HG02623 (cell line): ENCODE measurements around the gene UMOD.

Source experiments
- ATAC-seq: cut with Tn5 transposase; IDR thresholded peaks from one replicate; pipeline ENCODE4 v1.9.1; 2021; ENCODE audit warnings: moderate library complexity; ENCODE audit not compliant: unreplicated experiment

The UMOD gene

DNA sequence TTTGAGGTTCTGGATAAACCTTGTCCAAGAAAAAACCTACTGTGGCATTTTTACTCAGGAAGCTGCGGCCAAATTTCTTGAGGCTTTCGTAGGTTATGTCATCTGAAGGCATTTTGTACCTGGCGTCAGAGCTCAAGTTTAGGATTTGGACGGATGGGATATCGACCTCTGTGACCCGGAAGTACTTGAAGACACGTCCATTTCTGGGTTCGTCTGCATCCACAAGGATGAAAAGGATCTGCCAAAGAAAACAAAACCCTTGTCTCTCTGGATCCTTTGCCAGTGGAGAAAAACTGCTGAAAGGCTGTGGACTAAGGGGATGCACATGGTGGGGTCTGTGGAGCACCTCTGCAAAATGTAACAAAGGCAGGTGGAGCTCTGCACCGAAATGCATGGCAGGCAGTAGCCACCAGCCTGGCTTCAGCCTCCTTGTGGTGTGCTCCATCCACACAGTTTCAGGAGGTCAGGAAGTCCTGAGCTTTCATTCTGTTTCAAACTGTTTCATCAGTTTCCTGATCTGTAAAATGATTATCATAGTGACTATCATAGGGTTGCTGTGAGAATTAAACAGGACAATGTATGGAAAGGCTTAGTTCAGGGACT is 17.0 kb upstream of the UMOD start:
- no peak for ATAC-seq

DNA sequence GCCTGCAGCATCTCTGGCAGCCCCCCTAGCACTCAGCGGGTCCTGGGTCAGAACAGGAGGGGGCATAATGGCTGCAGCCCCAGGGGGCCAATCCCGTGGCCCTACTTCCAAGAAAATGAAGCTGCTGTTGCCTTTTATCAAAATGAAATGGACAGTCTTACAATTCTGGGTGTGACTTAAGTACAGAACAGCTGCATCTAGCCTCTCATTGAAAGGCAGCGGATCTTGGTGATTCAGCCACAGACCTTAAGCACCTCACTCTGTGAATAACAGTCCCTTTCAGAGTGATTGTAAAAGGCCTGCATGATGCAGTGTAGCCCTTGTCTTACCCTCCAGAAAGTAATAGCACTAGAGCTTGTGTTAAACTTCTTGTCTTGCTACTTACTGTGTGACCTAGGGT is 11.5 kb upstream of the UMOD start:
- ATAC-seq = no peak

DNA sequence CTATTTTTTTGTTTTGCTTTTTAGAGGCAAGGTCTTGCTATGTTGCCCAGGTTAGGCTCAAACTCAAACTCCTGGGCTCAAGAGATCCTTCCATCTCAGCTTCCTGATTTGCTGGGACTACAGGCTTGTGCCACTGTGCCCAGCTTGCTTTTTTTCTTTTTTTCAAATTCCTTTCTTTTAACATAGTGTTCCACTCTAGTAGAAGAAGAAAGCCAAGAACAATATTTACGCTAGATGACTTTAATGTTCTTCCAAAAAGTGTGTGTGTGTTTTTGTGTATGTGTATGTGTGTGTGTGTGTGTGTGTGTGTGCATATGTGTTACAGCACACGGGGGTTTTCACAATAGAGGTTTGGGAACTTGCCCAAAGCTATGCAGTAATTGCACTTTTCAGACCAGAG is 10.7 kb upstream of the UMOD start:
- ATAC-seq = no peak

DNA sequence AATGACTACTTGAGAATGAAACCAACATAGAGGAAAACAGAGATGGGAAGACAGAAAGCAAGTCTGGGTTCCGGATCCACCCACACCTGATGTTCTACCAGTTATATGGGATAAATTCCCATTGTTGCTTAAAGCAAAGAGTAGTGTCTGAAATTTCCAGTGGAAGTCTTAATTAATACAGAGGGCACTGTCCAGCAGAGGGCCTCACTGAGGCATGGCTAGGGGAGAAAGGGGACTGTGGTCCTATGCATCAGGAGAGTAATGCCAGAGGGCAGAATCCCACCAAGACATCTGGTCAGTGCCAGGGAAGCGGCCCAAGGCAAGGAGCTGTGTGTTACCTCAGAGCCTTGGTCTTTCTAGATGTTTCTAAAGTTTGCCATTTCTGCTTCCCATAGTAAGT is 7.5 kb upstream of the UMOD start:
- no peak for ATAC-seq

DNA sequence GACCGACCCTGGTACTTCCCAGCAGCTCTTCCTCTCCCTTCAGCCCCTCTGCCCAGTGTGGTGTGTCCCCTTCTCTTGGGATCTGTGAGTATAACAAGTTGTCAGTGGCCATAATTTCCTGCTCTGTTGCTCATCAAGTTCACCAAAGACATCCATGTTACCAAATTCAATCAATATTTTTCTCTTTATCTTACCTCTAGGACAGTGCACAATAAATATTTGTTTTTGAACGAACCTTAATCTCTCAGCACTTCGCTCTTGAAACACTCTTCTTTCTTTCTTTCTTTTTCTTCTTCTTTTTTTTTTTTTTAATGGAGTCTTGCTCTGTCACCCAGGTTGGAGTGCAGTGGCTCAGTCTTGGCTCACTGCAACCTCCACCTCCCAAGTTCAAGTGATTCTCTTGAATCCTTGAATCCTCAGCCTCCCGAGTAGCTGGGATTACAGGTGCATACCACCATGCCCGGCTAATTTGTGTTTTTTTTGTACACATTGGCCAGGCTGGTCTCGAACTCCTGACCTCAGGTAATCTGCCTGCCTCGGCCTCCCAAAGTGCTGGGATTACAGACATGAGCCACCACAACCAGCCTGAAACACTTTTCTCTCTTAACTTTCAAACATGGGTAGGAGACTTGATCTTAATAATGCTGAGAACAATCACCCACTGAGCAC is 2.7 kb upstream of the UMOD start:
- no peak for ATAC-seq

DNA sequence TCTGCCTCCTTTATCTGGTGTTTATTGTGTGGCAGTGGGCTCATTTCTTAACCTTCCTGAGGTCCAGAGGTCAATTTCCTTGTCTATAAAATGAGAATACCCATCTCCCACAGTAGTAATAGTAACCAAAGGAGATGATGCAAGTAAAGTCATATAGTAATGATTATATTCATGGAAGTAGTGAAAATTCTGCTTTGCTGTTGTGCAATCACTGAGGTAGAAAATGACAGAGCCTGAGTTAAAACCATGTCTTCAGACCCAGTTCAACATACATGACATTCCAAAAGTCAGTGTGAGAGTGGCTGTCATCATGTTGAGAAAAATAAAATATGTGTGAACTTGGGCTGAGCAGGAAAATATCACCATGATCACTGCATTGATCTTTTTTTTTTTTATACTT is 864 bp upstream of the UMOD start:
- ATAC-seq = no peak

DNA sequence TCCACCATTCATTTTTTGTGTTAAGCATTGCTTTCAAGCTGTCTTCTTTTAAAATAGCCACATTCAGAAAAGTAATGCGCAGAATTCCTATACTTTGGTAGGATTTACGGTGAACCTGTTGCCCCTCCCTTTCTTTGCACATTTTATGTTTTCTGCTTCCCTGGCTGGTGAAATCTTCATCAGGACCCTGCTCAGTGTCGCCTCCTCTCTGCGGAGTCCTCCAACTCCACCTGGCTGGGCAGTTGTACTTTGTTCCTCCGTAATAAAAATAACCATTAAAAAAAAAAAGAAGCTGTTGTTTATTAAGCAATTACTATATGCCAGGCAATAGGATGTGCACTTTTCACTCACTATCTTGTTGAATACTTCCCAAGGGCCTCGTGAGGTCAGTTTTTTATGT is 2.9 kb downstream of the UMOD start:
- ATAC-seq = no peak

DNA sequence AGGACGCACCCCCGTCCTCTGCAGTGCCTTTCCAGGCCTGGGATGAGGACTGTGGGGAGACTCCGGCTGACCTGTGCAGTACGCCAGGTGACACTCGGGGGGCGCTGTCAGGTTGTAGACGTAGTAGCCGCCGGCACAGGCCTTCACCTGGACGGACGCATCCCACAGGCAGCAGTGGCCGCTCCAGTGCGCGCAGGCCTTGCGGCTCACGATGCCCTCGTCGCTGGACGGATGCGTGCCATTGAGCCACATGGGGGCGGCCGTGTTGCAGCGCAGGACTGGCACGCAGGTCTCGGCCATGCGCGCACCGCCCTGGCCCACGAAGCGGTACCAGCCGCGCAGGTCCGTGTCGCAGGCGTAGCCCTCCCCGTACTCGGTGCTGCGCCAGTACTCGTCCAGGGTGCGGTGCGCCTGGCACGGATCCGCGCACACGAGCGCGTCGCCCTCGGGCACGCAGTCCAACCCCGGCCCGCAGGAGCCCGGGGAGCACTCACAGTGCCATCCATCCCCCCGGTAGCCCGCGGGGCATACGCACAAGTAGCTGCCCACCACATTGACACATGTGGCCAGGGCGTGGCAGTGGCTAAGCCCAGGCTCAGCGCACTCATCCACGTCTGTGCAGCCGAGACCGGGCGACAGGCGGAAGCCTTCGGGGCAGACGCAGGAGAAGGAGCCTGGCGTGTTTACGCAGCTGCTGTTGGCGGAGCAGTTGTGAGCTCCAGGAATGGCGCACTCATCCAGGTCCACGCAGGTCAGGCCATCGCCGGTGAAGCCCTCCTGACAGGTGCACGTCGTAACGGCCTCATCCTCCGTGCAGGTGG is 3.9 kb downstream of the UMOD start:
- no peak for ATAC-seq

DNA sequence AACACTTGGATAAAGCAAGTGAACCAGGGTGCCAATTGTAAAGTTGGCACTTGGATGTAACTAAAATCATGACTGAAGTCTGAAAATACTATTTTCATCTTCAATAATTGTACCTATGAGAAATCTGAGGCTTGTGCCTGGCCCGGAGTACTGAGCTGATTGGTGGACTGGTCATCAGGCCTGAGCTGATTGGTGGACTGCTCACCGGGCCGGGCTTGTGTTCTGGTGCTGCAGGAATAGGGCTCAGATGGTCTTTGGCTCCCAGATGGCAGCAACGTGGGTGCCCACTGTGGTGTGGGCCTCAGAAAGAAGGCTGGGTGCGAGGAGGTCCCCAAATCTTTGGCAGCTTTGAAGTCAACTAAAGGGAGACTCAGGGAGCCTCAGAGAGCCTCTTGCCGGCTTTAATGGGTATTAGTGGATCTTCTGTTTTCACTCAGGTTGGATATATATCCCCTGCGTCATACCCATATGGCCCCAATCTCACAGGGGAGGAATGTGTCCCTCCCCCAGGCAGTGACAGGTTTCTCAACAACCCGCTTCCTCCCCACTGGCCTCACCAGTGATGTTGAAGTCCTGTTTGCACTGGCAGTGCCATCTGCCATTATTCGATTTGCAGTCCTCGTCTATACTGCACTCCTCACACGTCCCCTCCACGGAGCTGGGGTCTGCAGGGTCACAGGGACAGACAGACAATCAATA is 4.7 kb downstream of the UMOD start:
- ATAC-seq = no peak

DNA sequence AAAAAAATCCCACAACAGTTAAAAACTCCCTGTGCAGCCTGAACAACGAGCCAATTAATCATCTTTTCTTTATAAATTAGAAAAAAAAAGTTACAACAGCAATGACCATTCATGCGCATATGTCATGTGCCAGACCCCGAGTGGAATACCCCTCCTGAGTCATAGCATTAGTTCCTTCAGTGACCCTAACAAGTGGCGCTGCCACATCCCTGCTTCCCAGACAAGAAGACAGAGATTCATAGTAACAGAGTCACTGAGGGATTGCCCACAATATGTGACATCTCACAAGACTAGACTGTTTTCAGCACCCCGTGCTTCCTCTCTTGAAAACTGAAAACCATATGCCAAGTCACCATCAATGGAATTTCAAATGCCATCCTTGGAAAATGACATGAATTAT is 7.9 kb downstream of the UMOD start:
- no peak for ATAC-seq

DNA sequence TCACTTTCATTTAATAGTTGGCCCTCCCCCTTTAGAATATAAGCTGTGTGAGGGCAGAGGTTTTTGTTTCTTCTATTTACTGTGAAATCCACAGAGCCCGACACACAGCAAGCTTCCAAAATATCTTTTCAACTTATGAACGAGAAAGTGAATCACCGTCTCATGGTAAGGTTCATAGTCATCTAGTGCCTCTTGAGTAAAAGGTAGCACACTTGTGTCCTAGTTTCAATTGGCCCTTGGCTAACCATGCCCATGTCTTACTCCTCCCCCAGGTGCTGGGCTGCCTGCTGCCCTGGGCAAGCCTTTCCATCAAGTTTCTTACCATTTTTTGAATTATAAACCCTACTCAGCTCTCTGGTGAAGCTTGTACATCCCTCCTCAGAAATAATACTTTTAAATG is 12.8 kb downstream of the UMOD start:
- ATAC-seq = no peak

DNA sequence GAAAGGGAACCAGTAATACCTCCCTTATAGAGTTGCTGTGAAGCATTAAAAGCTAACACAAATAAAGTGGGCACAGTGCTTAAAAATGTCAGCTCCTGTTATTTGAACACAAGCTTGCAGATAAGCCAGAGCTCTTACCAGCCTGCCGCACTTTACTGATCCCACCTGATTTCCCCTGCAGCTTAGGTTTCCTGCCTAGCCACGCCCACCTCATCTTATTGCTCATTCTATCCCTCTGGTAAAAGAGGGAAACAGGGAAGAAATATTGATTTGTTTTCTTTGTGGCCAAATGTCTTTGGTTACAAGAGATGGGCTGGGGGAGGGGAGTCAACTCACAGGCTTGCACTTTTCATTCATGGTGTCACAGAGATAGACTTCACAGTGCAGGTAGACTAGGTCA is 15.6 kb downstream of the UMOD start:
- no peak for ATAC-seq

DNA sequence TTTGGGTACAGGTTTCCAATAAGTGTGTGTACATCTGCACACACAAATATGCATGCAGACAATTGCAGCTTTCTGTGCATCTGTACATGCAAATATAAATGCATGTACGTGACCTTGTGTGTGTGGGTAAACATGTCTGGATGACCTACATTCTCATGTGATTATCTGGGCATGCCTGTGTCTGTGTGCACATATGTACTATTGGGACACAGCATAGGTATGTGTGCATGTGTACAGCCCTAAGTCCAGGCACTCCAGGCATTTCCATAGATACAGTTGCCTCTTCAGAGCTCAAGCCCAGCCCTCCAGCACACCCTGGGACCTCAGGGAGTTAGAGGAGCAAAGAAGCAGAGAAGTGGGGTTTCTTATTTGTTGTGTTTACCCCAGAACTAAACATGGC is 18.1 kb downstream of the UMOD start:
- ATAC-seq = no peak

DNA sequence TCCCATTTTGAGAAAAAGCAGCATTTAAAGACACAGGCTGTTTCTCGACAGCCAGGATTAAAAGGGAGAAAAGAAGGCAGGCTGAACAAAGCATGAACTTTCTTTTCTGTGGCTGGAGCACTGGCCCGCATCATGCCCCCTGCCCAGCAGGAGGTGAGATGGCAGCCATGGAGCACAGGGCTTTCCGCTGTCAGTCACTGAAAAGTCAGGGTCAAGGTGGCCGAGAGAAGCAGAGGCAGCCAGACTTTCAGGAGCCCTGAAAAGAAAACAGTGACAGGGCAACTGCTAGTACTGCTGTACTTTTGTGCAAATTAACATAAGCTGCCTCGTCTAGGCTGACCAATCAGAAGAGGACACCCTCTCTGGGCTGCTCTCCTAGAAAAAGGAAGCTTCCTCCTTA is 19.4 kb downstream of the UMOD start:
- no peak for ATAC-seq

DNA sequence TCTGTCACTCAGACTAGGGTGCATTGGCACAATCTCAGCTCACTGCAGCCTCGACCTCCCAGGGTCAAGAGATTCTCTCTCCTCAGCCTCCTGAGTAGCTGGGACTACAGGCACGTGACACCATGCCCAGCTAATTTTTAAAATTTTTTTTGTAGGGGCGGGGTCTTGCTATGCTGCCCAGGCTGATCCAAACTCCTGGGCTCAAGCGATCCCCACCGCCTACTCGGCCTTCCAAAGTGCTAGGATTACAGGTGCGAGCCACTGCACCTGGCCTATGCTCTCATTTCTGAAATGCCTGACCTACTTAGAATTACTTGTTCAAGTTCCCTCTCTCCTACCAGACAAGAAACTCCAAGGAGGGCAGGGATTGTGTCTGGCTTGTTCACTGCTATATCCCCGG is 20.1 kb downstream of the UMOD start:
- ATAC-seq = no peak

DNA sequence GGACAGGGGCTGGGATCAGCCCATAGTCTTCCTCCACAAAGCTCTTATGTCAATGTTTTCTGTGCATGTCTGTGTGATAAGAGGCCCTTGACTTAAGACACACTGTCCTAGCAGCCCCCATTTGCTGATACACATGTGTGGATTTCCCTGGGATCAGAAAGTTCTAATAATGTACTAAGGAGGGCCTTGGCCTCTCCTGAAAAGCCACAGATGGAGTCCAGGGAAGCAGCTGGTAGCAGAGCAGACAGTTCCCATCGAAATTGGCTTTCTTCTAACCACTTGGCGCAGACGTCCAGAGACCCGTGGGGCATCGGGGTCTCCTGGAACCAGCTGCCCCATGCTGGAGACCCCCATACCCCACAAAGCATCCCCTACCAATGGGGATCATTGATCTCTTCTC is 20.9 kb downstream of the UMOD start:
- ATAC-seq = no peak

DNA sequence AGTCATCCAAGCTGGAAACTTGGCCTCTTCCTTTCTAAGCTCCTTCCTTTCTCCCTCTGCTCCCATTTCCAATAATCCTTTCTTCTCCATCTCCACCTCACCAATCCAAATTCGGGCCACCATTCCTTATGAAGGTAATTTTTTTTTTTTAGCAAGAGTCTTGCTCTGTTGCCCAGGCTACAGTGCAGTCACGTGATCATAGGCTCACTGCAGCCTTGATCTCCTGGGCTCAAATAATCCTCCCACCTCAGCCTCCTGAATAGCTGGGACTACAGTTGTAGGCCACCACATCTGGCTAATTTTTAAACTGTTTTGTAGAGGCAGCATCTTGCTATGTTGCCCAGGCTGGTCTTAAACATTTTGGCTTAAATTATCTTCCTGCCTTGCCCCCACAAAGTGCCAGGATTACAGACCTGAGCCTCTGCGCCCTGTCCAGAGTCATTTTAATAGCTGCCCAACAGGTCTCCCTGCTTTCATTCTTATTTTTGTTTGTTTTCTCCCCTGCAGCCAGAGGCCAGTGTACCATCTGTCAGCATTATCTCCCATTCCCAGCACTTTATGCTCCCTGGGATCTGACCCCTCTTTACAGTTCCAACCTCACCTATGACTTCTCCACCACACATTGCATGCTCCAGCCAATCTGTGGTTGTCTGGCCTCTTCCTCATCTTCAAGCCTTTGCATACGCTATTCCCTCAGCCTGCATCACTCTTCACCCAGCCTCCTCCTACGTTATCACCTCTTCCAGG is 22.9 kb downstream of the UMOD start:
- no peak for ATAC-seq

DNA sequence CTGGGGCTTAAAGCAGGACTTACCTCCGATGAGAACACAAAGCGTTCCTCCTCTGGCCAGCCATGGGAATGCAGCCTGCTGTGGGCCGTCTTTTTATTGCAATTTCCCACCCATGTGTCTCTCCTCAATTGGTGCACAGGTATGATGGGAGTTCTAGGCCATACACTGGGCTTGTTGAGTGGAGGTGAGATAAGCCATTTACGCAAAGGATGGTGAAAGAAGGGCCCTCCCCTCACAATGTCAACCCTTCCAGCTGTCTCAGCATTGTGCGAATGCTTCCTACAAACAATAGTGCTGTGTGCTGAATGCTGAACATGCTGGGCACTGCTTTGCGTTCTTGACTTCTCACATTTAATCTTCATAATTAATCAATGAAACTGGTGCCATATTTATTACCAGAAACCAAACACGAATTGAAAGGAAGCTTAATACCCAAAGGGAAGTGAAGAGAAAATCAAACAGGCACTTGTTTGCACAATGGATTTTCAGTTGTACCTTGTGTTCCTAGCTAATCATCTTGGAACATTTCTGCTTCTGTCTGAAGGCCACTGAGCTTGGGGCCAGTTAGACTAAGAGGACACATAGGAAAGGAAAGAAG is 25.0 kb downstream of the UMOD start, which contains the start of gene GP2:
GP2 (minus strand) TSS at position 70 of the 598 bp plus-strand sequence. CDS start 1,082 bp downstream, outside the sequence.
- no peak for ATAC-seq

DNA sequence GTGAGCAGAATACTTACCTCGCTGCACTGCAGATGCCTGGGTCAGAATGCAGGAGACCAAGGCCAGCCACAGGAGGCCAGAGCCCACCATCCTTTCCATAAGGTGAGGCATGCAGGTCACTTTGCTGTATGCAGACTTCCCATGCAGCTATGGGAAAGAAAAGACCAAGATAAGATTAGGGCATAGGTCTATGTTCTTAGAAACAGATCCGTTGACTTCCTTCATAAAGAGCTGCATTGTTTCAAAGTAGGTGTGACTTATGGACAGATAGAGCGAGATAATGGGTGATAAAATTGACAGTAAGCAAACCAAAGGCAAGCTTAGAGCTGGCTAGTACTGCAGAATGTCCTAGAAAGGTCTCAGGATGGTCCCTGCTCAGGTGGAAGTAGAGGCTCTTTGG is 26.2 kb downstream of the UMOD start:
- ATAC-seq = no peak

DNA sequence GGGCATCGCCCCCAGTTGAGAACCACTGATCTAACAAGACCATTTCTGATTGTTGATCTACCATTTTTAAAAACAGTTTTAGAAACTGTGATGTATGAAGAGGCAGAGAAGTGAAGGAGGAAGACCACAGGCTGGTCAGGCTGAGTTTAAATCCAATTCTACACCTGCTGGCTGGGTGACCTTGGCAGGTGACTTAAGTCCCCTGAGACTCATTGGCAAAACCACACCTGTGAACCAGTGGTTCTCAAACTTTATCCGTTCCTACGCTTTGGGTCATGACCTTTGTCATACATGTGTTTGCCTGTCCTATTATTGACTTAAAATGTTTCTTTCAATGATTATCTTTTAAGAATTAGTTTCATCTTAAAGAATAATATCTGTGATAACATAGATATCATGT is 27.5 kb downstream of the UMOD start:
- no peak for ATAC-seq
